Erythroblast (primary cell): ENCODE data around the gene UBE2H.
"Not testable (repeated sequence)": the region's sequence is repeated elsewhere in the genome, so short reads cannot be mapped to it uniquely, and the experiment has no call there.

Experiments
- DNase-seq, 2 experiments: peaks; one replicate each; lab custom pipeline; 2025; lab: John Stamatoyannopoulos, UW
- GATA1 ChIP-seq: IDR thresholded peaks from 2 replicates; pipeline ENCODE4 v1.6.1; 2011; ENCODE audit warnings: low read depth, mild to moderate bottlenecking, control low read depth, low read length, moderate library complexity
- POLR2A ChIP-seq: IDR thresholded peaks from 2 replicates; pipeline ENCODE4 v1.6.1; 2011; ENCODE audit warnings: mild to moderate bottlenecking, low read length

The UBE2H gene

DNA sequence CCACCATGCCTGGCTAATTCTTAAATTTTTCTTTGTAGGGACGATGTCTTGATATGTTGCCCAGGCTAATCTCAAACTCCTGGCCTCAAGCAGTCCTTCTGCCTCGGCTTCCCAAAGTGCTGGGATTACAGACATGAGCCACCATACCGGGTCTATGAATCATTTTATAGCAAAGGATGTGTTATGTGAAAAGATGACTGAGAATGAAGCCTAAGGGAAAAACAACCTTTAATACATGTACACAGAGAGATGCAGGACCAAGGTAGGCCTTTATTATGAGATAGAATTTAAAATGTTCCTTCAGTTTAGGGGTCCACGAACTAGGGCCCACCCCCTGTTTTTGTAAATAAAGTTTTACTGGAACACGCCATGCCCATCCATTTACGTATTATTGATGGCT is 41.0 kb downstream of the UBE2H start:
- TF ChIP-seq GATA1 (no peak), POLR2A (no peak)
- DNase-seq: no peak

DNA sequence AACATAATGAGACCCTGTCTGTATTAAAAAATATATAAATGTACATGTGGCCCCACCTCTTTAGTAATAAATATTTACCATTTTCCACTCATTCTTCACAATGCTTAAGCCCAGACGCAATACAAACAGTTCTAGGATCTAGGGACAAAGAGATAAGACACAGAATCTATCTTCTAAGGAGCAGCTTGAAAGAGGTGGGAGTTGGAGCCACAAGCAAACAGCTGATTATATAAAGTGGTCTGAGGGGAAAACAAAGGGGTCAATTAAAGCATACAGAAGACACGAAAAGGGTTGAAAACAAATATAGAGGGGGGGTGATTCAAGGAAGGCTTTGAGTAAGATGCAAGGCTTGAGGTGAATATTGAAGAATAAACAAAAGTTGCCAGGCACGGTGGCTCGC is 43.1 kb downstream of the UBE2H start:
- DNase-seq: peak in 1 of 2 experiments; percentile 41
- TF ChIP-seq POLR2A: no peak
- TF ChIP-seq GATA1: no peak

DNA sequence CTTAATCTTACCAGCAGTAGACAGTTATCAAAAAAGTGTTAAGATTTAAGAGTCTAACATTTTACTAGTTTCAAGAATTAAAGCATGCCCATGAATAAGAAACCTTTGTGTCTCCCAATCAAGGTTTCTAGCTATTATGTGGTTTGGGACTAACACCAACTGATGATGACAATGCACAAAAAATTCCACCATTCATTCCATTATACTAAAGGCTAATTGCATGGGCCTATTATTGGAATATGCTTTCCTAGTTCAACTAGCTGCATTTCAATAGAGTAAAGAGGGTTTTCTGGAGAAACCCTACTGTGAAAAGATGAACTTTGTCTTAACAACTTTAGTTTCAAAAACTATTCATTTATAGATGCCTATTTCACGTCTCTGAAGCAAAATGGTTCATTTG is 44.6 kb downstream of the UBE2H start:
- TF ChIP-seq POLR2A (no peak), GATA1 (no peak)
- DNase-seq: no peak

DNA sequence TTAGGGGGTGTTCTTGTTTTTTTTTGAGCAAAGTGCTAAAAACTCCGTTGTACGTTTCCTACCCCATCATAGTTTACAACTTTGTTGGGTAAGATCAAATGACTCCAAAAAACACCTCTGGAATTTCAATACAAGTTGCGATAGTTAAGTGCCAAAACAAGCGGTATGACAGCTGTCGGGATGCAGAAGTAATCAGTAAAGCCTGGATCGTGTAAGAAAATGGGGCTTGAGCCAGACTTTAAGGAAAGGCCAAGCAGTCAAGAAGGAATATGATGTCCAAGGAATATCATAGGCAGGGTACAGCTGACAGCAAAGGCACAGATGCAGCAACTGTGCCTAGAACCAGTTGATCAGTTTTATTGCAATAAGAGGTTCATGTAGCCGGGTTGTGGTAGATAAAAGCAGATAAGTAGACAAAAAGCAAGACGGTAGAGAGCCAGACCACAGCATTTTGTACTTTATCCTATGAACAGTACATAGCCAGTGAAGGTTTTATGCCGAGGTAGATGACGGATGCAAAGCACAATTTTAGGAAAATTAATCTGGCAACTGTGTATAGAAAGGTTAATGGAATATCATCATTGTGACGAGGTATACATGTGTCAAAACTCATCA is 45.5 kb downstream of the UBE2H start:
- no peak for TF ChIP-seq GATA1
- TF ChIP-seq POLR2A: no peak
- no peak for DNase-seq

DNA sequence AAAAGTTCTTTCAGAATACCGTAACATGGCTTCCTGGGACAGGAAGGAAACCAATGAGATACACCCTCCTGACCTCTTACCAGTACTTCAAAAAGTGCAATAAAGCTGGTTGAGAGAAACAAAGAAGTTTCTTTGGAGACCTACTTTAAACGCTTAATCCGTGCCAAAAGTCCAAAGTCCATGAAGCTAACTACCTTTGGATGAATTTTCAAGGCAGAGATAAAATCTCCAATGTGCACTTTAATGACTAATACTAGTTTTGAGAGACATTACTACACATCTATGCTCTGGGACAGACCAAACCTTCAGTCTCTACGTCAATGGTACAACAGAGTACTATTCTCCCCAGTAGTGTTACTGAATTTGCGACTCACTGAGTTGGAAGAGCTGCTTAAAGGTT is 46.1 kb downstream of the UBE2H start:
- TF ChIP-seq POLR2A (no peak), GATA1 (no peak)
- no peak for DNase-seq

DNA sequence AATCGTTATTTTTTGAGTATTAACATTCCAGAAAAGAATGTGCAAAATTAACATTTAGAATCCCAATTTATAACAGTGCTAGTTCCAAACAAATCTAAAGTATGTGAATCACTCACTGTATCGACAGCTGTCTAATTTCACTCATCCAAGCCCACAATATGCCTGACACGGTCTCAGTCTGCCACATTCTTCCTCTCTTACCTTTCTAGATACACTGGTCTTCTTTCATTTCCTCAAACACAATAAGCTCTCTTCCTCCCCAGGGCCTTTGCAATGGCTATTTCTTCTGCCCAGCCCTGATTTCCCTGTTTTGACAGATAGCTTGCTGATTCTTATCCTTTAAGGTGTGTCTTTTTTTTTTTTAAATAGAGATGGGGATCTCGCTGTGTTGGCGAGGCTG is 48.8 kb downstream of the UBE2H start:
- no peak for DNase-seq
- TF ChIP-seq POLR2A (no peak), GATA1 (no peak)

- no peak for DNase-seq
These were observed 49.9 kb downstream of the UBE2H start for GRCh38 chr7:129902788-129903422.

DNA sequence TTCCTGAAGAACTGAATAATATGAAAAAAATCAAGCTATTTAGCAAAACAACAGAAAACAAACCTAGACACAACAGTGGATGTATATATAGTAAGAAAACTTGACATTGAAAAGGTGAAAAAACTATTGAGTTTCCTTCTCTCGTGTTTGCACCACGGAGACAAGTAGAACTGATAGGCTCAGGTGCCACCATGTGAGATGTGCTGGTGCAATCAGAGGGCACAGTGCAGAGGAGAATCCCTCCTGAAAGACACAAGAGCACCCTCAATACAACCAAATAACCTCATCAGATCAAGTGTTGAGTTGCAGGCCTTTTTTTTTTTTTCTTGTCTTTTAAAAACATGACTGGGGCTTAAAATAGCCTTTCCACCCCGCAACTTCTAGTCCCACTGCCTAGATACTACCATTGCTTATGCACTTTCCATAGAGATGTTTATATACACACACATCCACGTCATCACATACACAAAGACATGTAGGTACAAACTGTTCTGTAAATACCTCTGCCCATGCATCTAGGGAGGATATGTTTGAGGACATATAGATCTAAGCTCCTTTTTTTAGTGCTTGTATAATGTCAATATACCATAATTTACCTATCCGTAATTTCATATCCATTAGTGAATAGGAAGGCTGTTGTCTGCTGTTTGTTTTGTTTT is 54.1 kb downstream of the UBE2H start:
- DNase-seq: no peak
- no peak for TF ChIP-seq POLR2A
- no peak for TF ChIP-seq GATA1

More at GRCh38 chr7:129902788-129903422, 49.9 kb downstream of the UBE2H start:
- no peak for TF ChIP-seq POLR2A
- no peak for TF ChIP-seq GATA1

- no peak for DNase-seq
- TF ChIP-seq GATA1 (no peak), POLR2A (no peak)
These were observed 54.8 kb downstream of the UBE2H start for GRCh38 chr7:129898007-129898406.

DNA sequence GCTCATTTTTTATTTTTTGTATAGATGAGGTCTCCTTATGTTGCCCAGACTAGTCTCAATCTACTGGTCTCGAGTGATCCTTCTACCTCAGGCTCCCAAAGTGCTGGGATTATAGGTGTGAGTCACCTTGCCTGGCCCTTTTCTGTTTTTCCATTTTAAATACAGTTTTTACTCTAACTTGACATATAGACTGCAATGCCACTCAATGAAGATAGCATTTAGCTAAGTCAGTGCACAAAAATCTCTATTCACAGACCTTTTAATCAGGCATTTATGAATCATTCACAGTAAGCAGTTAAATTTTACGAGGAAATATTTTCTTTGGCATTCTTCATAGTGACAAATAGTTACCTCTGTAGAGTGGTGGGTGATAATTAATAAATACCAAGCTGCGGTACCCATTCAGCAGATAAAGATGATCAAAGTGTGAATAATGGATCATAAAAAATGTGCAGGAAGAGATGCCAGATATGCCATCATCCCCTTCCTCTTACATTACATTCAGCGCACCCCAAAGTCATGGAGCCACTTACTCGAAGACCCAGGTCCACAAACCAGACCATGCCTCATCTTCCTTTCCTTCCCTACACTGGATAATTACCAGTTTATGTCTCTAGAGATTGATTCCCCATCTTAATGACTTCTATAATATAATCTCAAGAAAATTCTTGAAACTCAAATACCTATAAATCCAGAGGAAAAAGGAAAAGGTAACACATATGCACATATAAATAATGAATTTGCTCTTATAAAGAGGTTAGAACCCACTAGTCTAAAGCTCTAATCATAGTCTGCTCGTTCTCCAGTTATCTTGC is 56.0 kb downstream of the UBE2H start:
- DNase-seq: no peak
- TF ChIP-seq POLR2A: no peak
- TF ChIP-seq GATA1: no peak

GRCh38 chr7:129894184-129894583 is 58.6 kb downstream of the UBE2H start:
- not testable (repeated sequence) for DNase-seq

DNA sequence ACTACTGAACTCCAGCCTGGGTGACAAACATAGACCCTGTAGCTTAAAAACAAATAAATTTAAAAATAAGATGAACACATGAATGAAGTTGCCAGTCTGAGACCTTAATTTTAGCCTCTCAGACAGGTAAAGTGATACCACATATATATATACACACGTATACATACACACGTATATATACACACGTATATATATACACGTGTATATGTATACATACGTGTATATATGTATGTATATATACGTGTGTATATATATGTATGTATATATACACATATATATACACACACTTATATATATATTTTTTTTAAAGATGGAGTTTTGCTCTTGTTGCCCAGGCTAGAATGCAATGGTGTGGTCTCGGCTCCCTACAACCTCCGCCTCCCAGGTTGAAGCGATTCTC is 62.7 kb downstream of the UBE2H start:
- no peak for TF ChIP-seq POLR2A
- TF ChIP-seq GATA1: no peak
- DNase-seq: no peak

GRCh38 chr7:129889133-129889844 is 63.5 kb downstream of the UBE2H start:
- TF ChIP-seq GATA1: no peak
- TF ChIP-seq POLR2A: no peak
- DNase-seq: no peak
